GM19240 (cell line): ENCODE data around the gene FOXK1.

ENCODE experiments used
- DNase-seq: peaks from one replicate; pipeline ENCODE4 v3.0.0; 2011; ENCODE audit warnings: low spot score; ENCODE audit not compliant: insufficient read length

Gene FOXK1

DNA sequence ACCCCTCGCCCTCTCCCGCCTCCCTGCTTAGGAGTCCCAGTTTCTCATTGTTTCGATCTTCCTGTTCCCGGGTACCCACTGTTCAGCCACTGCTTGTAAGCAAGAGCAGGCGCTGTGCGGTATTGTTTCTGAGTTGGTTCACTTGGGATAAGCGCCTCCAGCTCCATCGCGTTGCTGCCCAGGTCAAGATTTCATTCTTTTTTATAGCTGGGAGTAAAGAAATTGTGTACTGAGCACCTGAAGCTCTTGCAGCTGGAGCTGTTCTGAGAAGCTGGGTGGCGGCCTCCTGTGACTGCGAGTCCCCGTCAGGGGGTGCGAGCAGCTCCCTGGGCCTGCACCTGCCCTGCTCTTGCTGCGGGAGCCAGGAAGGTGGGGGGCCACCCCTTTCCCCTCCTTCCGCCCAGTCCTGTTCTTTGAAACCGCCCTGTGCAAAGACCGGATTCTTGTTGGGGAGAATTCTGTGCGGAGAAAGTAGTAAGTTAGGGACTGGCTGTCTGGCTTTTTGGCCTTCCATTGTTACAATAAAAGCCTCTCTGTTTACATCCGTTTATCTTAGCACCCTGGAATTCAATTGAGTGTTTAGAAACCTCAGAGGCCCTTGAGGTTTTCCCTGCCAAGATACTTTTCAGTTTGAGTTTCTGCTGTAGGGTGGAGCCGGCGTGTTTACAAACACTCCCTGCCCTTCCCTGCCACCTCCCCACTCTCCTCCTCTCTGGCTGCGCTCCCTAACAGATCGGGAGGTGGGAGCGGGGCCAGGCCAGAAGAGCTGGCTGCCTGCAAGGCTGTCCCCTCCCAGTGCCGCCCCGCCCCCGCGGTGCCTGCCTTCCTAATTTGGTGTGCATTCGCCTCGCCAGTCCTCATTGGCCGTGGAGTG, 62.5 kb downstream of the FOXK1 start:
- peak; percentile 80 for DNase-seq

DNA sequence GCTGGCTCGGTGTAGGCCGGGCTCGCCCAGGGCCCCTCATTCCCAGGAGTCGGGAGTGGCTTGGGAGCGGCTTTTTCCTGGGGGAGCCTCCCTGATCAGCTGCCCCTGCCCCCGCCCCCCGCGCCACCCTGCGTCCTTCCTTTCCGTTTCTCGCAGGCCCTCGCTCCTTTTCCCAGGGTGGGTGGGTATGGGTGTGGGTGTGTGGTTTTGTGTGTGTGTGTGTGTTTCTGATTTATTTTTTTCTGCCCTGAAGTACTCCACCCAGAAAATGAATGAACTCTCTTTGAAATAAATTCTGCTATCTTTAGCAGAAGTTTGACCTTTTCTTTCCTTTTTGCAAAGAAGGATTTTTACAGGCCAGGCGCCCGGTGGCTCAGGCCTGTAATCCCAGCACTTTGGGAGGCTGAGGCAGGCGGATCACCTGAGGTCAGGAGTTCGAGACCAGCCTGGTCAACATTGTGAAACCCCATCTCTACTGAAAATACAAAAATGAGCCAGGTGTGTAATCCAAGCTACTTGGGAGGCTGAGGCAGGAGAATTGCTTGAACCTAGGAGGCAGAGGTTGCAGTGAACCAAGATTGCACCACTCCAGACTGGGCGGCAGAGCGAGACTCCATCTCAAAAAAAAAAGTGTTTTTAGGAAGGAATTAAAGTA, 63.3 kb downstream of the FOXK1 start:
- DNase-seq = no peak

DNA sequence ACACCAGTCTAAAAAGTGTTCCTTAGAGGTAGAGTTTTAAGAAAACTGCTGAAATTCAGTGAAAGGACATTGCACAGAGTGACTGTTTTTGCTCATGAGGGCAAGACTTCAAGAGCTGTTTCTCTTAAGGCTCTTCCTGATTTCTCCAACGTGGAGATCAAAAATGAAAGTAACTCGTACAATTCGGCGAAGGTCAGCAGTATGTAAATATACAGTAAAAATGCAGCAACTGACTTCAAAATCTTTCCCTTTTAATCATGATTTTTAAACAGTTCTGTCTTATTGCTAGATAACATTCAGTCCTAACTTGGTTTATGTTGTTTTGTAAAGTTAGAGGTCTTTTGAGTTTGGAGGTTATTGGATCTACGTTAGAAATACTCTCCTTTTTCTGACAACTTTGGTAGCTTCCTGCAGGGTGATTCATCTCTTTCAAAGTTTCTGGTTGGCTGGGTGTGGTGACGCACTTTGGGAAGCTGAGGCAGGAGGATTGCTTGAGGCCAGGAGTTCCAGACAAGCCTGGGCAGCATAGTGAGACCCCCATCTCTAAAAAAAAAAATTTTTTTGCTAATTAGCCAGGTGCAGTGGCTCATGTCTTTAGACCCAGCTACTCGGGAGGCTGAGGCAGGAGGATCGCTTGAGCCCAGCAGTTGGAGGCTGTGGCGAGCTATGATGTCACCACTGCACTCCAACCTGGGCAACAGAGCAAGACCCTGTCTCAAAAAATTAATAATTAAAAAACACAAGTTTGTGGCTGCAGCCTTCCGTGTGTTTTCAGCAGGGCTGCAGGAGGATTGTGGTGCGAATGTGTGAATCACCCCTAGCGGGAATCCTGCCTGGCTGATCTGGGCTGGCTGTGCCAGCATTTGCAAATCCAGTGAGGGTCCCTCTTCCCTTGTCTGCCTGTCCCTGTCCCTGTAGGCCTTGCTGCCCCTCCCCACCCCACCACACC, 64.2 kb downstream of the FOXK1 start:
- DNase-seq = no peak

DNA sequence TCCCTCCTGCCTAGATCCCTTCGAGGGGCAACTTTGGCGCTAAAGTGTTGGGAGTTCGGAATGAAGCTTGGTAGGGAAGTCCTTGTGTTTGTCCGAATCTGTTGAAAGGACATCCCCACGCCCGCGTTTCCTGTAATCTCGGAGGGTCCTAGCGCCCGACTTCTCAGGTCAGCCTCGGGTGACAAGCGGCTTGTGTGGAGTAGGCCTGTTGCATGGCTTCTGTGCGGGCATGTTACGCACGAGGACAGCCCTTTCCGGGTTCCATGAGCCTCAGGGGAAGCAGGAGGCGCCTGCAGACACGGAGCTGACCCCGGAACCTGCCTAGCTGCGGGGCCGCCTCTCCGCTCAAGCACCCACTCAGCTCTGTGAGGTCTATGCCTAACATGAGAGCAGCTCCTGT, 64.9 kb downstream of the FOXK1 start:
- no peak for DNase-seq

GRCh38 chr7:4747746-4748145, 65.7 kb downstream of the FOXK1 start:
- no peak for DNase-seq

- DNase-seq = no peak
Observed at GRCh38 chr7:4748231-4748681, 66.2 kb downstream of the FOXK1 start.

DNA sequence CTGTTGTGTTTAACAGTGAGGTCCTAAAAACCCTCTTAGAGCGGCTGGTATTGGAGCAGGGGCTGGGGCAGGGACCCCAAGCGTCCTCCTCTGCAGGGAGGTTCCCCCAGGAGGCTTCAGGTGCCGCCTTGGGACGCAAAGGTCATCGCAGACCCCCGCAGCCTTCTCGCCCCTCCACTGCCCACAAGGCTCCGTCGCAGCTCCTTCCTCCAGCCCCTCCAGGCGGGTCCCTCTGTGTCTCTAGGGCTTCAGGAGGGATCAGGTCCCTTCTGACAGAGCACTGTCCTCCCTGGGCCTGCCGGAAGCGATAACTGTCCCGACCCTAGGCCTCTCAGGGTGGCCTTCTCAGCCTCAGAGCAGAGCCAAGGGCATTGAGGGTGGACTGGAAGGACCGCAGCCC, 67.3 kb downstream of the FOXK1 start:
- DNase-seq = no peak

- no peak for DNase-seq
Observed at GRCh38 chr7:4749798-4750197, 67.7 kb downstream of the FOXK1 start.

DNA sequence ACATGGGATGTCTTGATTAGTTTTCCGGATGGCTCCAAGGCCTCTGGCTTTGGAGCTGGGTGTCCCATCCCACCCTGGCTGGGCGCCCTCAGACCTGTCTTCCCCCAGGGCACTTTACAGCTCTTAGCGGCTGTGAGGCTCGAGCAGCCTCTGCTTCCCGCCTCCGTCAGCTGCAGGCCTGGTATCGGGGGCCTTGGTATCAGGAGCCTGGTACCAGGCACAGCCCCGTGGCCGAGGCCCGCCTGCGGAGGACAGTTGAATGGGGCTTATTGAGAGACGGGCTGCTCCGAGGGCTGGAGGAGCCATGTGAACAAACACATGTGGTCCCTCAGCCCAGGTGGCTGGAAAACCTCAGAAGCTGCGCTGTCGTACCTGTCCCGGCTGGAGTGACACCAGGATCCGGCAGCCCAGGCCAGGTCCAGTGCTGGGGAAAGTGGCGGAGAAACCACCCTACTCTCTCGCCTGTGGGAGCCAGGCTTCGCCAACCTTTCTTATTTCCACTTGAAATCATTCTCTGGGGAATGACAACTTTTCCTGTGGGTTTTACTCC, 69.4 kb downstream of the FOXK1 start:
- no peak for DNase-seq

DNA sequence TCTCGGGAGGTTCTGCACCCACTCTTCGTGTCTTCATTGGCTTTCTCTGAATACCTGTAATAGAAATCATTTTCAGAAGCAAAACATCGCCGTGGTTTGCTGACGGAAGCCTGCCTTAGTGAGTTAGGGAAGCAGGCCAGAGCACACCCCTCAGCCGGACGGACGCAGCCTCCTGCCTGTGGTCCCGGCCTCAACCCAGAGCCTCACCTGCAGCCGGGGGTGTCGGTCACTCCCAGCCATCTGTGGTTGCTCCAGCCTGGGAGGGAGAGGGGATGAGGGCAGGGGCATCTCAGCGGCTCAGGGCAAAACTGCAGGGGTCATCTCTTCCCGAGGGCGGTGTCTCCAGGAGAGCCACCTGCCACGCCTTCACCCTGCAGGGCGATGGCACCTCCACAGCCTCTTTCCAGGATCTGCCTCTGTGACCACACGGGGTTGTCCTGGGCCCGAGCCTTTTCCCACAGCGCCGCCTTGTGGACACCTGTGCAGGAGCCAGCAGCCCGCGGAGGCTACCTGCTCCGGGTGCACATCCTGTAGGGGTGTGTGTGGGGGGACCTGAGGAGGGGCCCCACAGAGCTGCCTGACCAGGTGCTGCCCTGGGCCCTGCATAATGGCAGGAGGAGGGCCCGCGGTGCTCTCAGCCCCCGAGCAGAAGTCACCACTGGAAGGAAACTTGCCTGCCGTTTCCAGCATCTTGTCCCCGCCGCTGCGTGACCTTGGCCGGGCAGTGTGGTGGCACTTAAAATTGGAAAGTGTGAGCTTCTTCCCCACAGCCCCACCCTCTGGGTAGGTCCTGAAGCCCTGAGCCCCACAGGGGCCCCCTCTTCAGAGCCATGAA, 71.7 kb downstream of the FOXK1 start:
- peak; percentile 90 for DNase-seq

DNA sequence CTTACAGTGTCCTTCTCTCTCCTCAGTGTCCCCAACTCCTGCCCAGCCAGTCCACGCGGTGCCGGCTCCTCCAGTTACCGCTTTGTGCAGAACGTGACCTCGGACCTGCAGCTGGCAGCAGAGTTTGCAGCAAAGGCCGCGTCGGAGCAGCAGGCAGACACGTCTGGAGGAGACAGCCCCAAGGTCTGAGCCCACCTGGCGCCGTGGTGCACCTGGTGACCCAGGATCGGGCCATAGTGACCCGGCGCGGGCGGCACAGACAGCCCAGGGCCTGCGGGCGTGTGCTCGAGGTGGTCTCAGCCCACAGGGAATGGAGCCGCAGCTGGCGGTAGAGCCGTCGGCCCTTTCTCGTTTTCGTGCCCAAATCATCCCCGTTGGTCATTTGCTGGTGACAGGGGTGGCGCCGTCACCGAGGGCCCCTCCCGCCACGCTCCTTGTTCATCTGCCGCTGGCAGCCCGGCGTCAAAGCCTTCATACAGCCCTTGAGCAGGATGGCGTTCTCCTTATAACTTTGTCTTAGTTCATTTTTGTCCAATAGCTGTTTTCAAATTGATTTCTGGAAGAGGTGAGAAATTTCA, 72.4 kb downstream of the FOXK1 start:
- DNase-seq = no peak

DNA sequence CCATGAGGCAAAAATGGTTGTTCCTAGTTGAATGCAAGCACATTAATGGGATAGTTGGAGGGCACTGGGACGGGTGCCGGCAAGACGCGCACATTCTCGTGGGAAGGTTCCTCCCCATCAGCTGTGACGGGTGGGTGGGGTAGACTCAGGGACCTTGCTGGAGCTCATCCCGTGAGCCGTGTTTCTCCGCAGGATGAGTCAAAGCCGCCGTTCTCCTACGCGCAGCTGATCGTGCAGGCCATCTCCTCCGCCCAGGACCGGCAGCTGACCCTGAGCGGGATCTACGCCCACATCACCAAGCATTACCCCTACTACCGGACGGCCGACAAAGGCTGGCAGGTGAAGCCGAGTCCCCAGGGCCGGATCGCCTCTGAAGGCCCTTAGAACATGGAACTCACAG, 73.0 kb downstream of the FOXK1 start:
- DNase-seq = no peak

GRCh38 chr7:4758111-4758510, 76.0 kb downstream of the FOXK1 start:
- DNase-seq = no peak

DNA sequence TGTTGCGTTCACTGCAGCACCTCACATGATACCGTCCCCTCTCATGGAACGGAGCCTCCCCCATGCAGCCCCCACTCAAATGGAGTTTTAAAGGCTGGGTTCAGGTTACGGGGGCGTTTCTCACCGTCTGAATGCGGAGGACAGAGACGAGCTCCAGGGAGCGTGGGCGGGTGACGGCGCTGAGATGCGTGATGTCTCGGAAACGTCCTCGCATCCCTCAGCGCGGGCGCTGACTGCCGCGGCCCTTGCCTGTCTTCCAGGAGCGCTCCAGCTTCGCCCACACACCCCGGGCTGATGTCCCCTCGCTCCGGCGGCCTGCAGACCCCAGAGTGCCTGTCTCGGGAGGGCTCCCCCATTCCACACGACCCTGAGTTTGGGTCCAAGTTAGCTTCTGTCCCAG, 76.7 kb downstream of the FOXK1 start:
- no peak for DNase-seq

DNA sequence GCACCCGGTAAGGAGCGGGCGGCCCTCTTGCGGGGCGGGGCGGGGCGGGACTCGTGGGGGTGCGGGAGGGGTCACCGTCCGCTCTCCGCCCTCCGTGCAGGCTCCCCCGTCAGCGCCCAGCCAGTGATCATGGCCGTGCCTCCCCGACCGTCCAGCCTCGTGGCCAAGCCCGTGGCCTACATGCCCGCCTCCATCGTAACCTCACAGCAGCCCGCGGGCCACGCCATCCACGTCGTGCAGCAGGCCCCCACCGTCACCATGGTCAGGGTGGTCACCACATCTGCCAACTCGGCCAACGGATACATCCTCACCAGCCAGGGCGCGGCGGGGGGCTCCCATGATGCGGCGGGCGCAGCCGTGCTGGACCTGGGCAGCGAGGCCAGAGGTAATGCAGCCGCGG, 77.1 kb downstream of the FOXK1 start:
- DNase-seq = no peak

- no peak for DNase-seq
Observed at GRCh38 chr7:4760952-4761351, 78.9 kb downstream of the FOXK1 start.

GRCh38 chr7:4762121-4763055, 80.3 kb downstream of the FOXK1 start:
- DNase-seq = no peak

DNA sequence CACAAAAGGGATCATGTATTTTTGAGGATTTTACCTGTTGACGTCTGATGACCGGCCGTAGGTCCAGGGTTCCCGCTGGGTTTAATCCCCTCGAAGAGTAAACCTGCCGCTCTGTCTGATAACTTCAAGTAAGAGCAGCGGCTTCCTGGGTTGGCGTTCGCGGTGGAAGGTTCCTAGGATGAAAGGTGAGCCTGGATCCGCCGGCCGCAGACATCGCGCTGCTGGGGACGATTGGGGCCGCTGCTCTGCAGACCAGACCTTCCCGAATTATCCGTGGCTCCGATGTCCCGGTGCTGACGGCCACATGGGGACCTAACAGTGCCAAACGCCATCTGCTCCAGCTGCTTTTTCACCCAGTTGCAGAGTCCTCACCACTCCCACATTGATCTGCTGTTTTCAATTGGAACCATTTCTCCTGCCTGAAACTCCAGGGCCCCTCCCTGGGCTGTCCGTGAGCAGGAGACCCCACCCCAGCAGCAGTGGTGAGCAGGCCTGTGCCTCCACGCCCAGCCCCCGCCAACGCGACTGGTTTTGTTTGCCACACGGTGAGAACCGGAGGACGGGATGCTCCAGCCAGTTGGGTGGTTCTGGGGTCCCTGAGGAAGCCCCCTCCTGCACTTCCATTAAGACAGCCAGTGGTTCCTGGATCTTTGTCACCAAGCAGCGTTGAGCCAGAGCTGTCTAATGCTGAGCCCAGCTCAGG, 81.1 kb downstream of the FOXK1 start:
- no peak for DNase-seq
